Lower leg skin (tissue), 3 donors: ENCODE results near the gene AFF4.

Source experiments
- POLR2A ChIP-seq, 2 donors: fragments of 450-650 bp; IDR thresholded peaks; one replicate each; pipeline ENCODE4 v1.6.1; 2016 to 2017; ENCODE audit warnings: antibody characterized with exemption in 2 of 2, mild to moderate bottlenecking in 1 of 2, moderate library complexity in 1 of 2
- TF ChIP-seq, protein P1 (sequence below), 3 donors: fragments of 450-650 bp; IDR thresholded peaks; one replicate each; pipeline ENCODE4 v1.5.1; 2016; ENCODE audit warnings: antibody characterized with exemption in 3 of 3, mild to moderate bottlenecking in 3 of 3, moderate library complexity in 2 of 3

DNA sequence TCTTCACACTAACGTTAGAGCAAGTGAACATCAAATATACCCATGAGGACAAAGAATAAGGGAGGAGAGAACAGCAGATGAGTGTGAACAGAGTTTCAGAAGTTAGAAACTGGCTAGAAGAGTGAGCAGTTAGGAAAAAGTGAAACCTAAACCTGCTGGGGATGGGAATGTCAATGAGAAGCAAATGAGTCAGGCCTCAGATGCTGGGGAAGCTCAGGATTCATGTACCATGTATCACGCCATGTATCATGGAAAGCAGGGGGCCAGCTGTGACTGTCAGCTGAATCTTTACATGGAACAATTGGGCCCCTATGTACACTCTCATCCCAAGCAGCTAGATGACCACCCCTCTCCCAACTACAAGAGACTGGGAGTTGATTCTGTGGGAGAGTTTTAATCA lies 113.4 kb downstream of the AFF4 start:
- TF ChIP-seq POLR2A (IDR thresholded peaks at IDR 0.05), result no peak
- TF ChIP-seq, protein P1, sequence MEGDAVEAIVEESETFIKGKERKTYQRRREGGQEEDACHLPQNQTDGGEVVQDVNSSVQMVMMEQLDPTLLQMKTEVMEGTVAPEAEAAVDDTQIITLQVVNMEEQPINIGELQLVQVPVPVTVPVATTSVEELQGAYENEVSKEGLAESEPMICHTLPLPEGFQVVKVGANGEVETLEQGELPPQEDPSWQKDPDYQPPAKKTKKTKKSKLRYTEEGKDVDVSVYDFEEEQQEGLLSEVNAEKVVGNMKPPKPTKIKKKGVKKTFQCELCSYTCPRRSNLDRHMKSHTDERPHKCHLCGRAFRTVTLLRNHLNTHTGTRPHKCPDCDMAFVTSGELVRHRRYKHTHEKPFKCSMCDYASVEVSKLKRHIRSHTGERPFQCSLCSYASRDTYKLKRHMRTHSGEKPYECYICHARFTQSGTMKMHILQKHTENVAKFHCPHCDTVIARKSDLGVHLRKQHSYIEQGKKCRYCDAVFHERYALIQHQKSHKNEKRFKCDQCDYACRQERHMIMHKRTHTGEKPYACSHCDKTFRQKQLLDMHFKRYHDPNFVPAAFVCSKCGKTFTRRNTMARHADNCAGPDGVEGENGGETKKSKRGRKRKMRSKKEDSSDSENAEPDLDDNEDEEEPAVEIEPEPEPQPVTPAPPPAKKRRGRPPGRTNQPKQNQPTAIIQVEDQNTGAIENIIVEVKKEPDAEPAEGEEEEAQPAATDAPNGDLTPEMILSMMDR (IDR thresholded peaks at IDR 0.05), result no peak
